AG04450 (cell line): Measurements from ENCODE around the gene LAG3. TPM values are rescaled to one million over a fixed set of nuclear protein-coding genes. Genes with fewer than 3 reads are reported as not detected.

ENCODE experiments used
- CTCF ChIA-PET: fragments of 300-600, 350-600 bp; formaldehyde crosslinking; extraction: SDS; loops from one replicate; lab custom pipeline; 2022; ENCODE audit warnings: antibody characterized with exemption, inconsistent platforms; lab: Charles Lee
- POLR2A ChIA-PET: fragments of 350-600 bp; formaldehyde crosslinking; extraction: SDS; loops from one replicate; lab custom pipeline; 2021; ENCODE audit warnings: antibody characterized with exemption, inconsistent platforms; lab: Yijun Ruan, JAX
- DNase-seq: peaks from one replicate; pipeline ENCODE4 v3.0.0-alpha.2; 2011; ENCODE audit warnings: low read depth, low spot score
- H3K27ac ChIP-seq: one replicate; pipeline ENCODE4 v1.5.1; 2012; ENCODE audit warnings: low read depth, low read length, control low read depth
- H3K27me3 ChIP-seq: one replicate; pipeline ENCODE4 v1.6.0; 2012; ENCODE audit warnings: low read length; ENCODE audit not compliant: control insufficient read depth, insufficient read depth
- H3K4me3 ChIP-seq: 2 replicates; pipeline ENCODE4 v1.5.1; 2011; ENCODE audit warnings: mild to moderate bottlenecking, low read depth, low read length, control low read depth
- H3K9me3 ChIP-seq: 2 replicates; pipeline ENCODE4 v1.5.1; 2012; ENCODE audit warnings: low read length; ENCODE audit not compliant: control insufficient read depth, insufficient read depth
- CTCF ChIP-seq: IDR thresholded peaks from 2 replicates; pipeline ENCODE4 v1.5.1; 2011; ENCODE audit warnings: low read depth, low read length, control low read depth, inconsistent platforms
- polyA plus RNA-seq: library from polyadenylated mRNA; depleted of rRNA; stranded (reverse); fragments of >200 nt; gene quantifications from 2 replicates; pipeline ENCODE4 v1.2.3, GENCODE V29; 2011

LAG3 gene
- polyA plus RNA-seq, 1 experiment, result 0.11 TPM

GRCh38 chr12:6795088-6795487 lies 22.8 kb downstream of the LAG3 start:
- no peak overlapping the region for H3K4me3 ChIP-seq
- peaks cover 4% of the 10 kb centered on the region for H3K27me3 ChIP-seq
- no peak for TF ChIP-seq CTCF
- H3K27ac ChIP-seq, result no peak overlapping the region
- POLR2A ChIA-PET, result interaction anchor here (0.7 kb wide), 1 partner anchor 72 kb away, joined by 11 read pairs; no protein-coding TSS in a partner anchor
- no peak for DNase-seq
- H3K9me3 ChIP-seq, result no peaks in the 10 kb centered on the region
- CTCF ChIA-PET, result no interaction called here

GRCh38 chr12:6796576-6796975 lies 24.3 kb downstream of the LAG3 start:
- ChIA-PET POLR2A (interaction anchor here (1.1 kb wide), 1 partner anchor 11 kb away, joined by 6 read pairs; no protein-coding TSS in a partner anchor), CTCF (interaction anchor here (1.0 kb wide), 1 partner anchor 30 kb away, joined by 4 read pairs; no protein-coding TSS in a partner anchor)
- DNase-seq, result no peak
- TF ChIP-seq CTCF, result no peak
- Histone ChIP-seq H3K27ac (no peak overlapping the region), H3K4me3 (no peak overlapping the region), H3K9me3 (no peaks in the 10 kb centered on the region), H3K27me3 (peaks cover 4% of the 10 kb centered on the region)

- CTCF ChIA-PET, result interaction anchor here (1.2 kb wide), 1 partner anchor 26 kb away, joined by 3 read pairs; no protein-coding TSS in a partner anchor
- POLR2A ChIA-PET, result no interaction called here
- DNase-seq, result no peak
These were observed 26.8 kb downstream of the LAG3 start for GRCh38 chr12:6799147-6799546.

GRCh38 chr12:6807170-6807569 lies 34.9 kb downstream of the LAG3 start:
- TF ChIP-seq CTCF, result no peak
- Histone ChIP-seq H3K27ac (no peak overlapping the region), H3K9me3 (no peaks in the 10 kb centered on the region), H3K27me3 (no peaks in the 10 kb centered on the region), H3K4me3 (no peak overlapping the region)
- no peak for DNase-seq
- ChIA-PET POLR2A (no interaction called here), CTCF (interaction anchor here (0.6 kb wide), 1 partner anchor 41 kb away, joined by 5 read pairs; the partner anchor contains the start of gene PTMS)

More at GRCh38 chr12:6799147-6799546, 26.8 kb downstream of the LAG3 start:
- no peak for TF ChIP-seq CTCF
- Histone ChIP-seq H3K4me3 (no peak overlapping the region), H3K27me3 (peaks cover 4% of the 10 kb centered on the region), H3K9me3 (no peaks in the 10 kb centered on the region), H3K27ac (no peak overlapping the region)

GRCh38 chr12:6809056-6809455 lies 36.7 kb downstream of the LAG3 start:
- no peaks in the 10 kb centered on the region for H3K9me3 ChIP-seq
- DNase-seq, result no peak
- no peaks in the 10 kb centered on the region for H3K27me3 ChIP-seq
- H3K4me3 ChIP-seq, result no peak overlapping the region
- H3K27ac ChIP-seq, result no peak overlapping the region
- ChIA-PET CTCF (interaction anchor here (0.5 to 1.0 kb wide), 2 partner anchors 17 to 111 kb away, joined by 4 read pairs; no protein-coding TSS in a partner anchor), POLR2A (no interaction called here)
- TF ChIP-seq CTCF, result no peak
